ENCODE data around the gene CDK11A. TPM values are rescaled to one million over a fixed set of nuclear protein-coding genes. Genes with fewer than 3 reads are reported as not detected.

Gene CDK11A
- total and polyA plus RNA-seq, 4 donors = 26.3 to 56.3 (median 52.9) TPM

GRCh38 chr1:1761504-1762376 lies 37.6 kb upstream of the CDK11A start:
- Histone ChIP-seq H3K4me1 (ENCODE audit: control insufficient read depth in 1 of 2, insufficient read depth in 2 of 2, low read length in 2 of 2) (no peaks in the 10 kb centered on the region), H3K9me3 (ENCODE audit: control insufficient read depth, low read length) (no peaks in the 10 kb centered on the region), H3K27me3 (ENCODE audit: control insufficient read depth in 1 of 2, insufficient read depth in 2 of 2, low read length in 1 of 2) (no peaks in the 10 kb centered on the region), H3K36me3 (ENCODE audit: control insufficient read depth in 1 of 2, insufficient read depth in 2 of 2, low read length in 1 of 2) (peaks cover 3 to 5% of the 10 kb centered on the region in 2 donors), H3K27ac (ENCODE audit: low read depth in 1 of 2, low read length in 2 of 2) (no peak overlapping the region), H3K4me3 (ENCODE audit: low read length in 2 of 2) (no peak overlapping the region)
- ATAC-seq (ENCODE audit: low FRiP score) (no peak), DNase-seq (no peak)
- intact Hi-C loops (cut with DNase I) = no loop called here
- WGBS, 2 donors = 95% methylated on average over 23 of the region's 23 CpGs

- ATAC-seq (ENCODE audit: low FRiP score) = no peak
- H3K27ac ChIP-seq (ENCODE audit: low read depth in 1 of 2, low read length in 2 of 2) = no peak overlapping the region
- no peaks in the 10 kb centered on the region for H3K9me3 ChIP-seq (ENCODE audit: control insufficient read depth, low read length)
- intact Hi-C loops (cut with DNase I) = no loop called here
- no peaks in the 10 kb centered on the region for H3K4me1 ChIP-seq (ENCODE audit: control insufficient read depth in 1 of 2, insufficient read depth in 2 of 2, low read length in 2 of 2)
- no peak for DNase-seq
- H3K4me3 ChIP-seq (ENCODE audit: low read length in 2 of 2) = no peak overlapping the region
- peaks cover 3 to 11% of the 10 kb centered on the region in 2 donors for H3K36me3 ChIP-seq (ENCODE audit: control insufficient read depth in 1 of 2, insufficient read depth in 2 of 2, low read length in 1 of 2)
- no peaks in the 10 kb centered on the region for H3K27me3 ChIP-seq (ENCODE audit: control insufficient read depth in 1 of 2, insufficient read depth in 2 of 2, low read length in 1 of 2)
- 93% methylated on average over 10 of the region's 10 CpGs for WGBS, 2 donors
Observed at GRCh38 chr1:1760715-1761114, 36.6 kb upstream of the CDK11A start.

GRCh38 chr1:1760345-1760650 lies 36.1 kb upstream of the CDK11A start:
- Histone ChIP-seq H3K4me3 (ENCODE audit: low read length in 2 of 2) (no peak overlapping the region), H3K27me3 (ENCODE audit: control insufficient read depth in 1 of 2, insufficient read depth in 2 of 2, low read length in 1 of 2) (no peaks in the 10 kb centered on the region), H3K9me3 (ENCODE audit: control insufficient read depth, low read length) (no peaks in the 10 kb centered on the region), H3K36me3 (ENCODE audit: control insufficient read depth in 1 of 2, insufficient read depth in 2 of 2, low read length in 1 of 2) (peaks cover 3 to 11% of the 10 kb centered on the region in 2 donors), H3K4me1 (ENCODE audit: control insufficient read depth in 1 of 2, insufficient read depth in 2 of 2, low read length in 2 of 2) (no peaks in the 10 kb centered on the region), H3K27ac (ENCODE audit: low read depth in 1 of 2, low read length in 2 of 2) (no peak overlapping the region)
- WGBS, 2 donors = 91 to 95% methylated on average over 20 of the region's 20 CpGs
- intact Hi-C loops (cut with DNase I) = no loop called here
- no peak for DNase-seq
- no peak for ATAC-seq (ENCODE audit: low FRiP score)

- peaks cover 3 to 11% of the 10 kb centered on the region in 2 donors for H3K36me3 ChIP-seq (ENCODE audit: control insufficient read depth in 1 of 2, insufficient read depth in 2 of 2, low read length in 1 of 2)
- H3K27me3 ChIP-seq (ENCODE audit: control insufficient read depth in 1 of 2, insufficient read depth in 2 of 2, low read length in 1 of 2) = no peaks in the 10 kb centered on the region
- WGBS, 2 donors = 89 to 90% methylated on average over 36 to 37 of the region's 37 CpGs
- no peak for DNase-seq
- H3K9me3 ChIP-seq (ENCODE audit: control insufficient read depth, low read length) = no peaks in the 10 kb centered on the region
- H3K27ac ChIP-seq (ENCODE audit: low read depth in 1 of 2, low read length in 2 of 2) = no peak overlapping the region
- no peaks in the 10 kb centered on the region for H3K4me1 ChIP-seq (ENCODE audit: control insufficient read depth in 1 of 2, insufficient read depth in 2 of 2, low read length in 2 of 2)
- intact Hi-C loops (cut with DNase I) = no loop called here
- H3K4me3 ChIP-seq (ENCODE audit: low read length in 2 of 2) = no peak overlapping the region
- ATAC-seq (ENCODE audit: low FRiP score) = no peak
Observed at GRCh38 chr1:1759456-1760344, 35.5 kb upstream of the CDK11A start.

GRCh38 chr1:1758692-1759455 lies 34.7 kb upstream of the CDK11A start:
- peak in 1 of 2 donors; percentile 59 for DNase-seq
- H3K4me3 ChIP-seq (ENCODE audit: low read length in 2 of 2) = no peak overlapping the region
- intact Hi-C loops (cut with DNase I) = no loop called here
- ATAC-seq (ENCODE audit: low FRiP score) = peak; percentile 51
- no peaks in the 10 kb centered on the region for H3K27me3 ChIP-seq (ENCODE audit: control insufficient read depth in 1 of 2, insufficient read depth in 2 of 2, low read length in 1 of 2)
- no peaks in the 10 kb centered on the region for H3K9me3 ChIP-seq (ENCODE audit: control insufficient read depth, low read length)
- H3K27ac ChIP-seq (ENCODE audit: low read depth in 1 of 2, low read length in 2 of 2) = no peak overlapping the region
- no peaks in the 10 kb centered on the region for H3K4me1 ChIP-seq (ENCODE audit: control insufficient read depth in 1 of 2, insufficient read depth in 2 of 2, low read length in 2 of 2)
- 82 to 84% methylated on average over 34 of the region's 34 CpGs for WGBS, 2 donors
- peaks cover 0 to 17% of the 10 kb centered on the region in 2 donors for H3K36me3 ChIP-seq (ENCODE audit: control insufficient read depth in 1 of 2, insufficient read depth in 2 of 2, low read length in 1 of 2)

GRCh38 chr1:1758059-1758621 lies 34.0 kb upstream of the CDK11A start:
- H3K4me1 ChIP-seq (ENCODE audit: control insufficient read depth in 1 of 2, insufficient read depth in 2 of 2, low read length in 2 of 2) = no peaks in the 10 kb centered on the region
- H3K9me3 ChIP-seq (ENCODE audit: control insufficient read depth, low read length) = no peaks in the 10 kb centered on the region
- no peak for DNase-seq
- intact Hi-C loops (cut with DNase I) = no loop called here
- H3K4me3 ChIP-seq (ENCODE audit: low read length in 2 of 2) = no peak overlapping the region
- 92 to 93% methylated on average over 27 of the region's 27 CpGs for WGBS, 2 donors
- H3K36me3 ChIP-seq (ENCODE audit: control insufficient read depth in 1 of 2, insufficient read depth in 2 of 2, low read length in 1 of 2) = peaks cover 0 to 21% of the 10 kb centered on the region in 2 donors
- ATAC-seq (ENCODE audit: low FRiP score) = no peak
- H3K27me3 ChIP-seq (ENCODE audit: control insufficient read depth in 1 of 2, insufficient read depth in 2 of 2, low read length in 1 of 2) = no peaks in the 10 kb centered on the region
- H3K27ac ChIP-seq (ENCODE audit: low read depth in 1 of 2, low read length in 2 of 2) = no peak overlapping the region

- Histone ChIP-seq H3K4me3 (ENCODE audit: low read length in 2 of 2) (no peak overlapping the region), H3K36me3 (ENCODE audit: control insufficient read depth in 1 of 2, insufficient read depth in 2 of 2, low read length in 1 of 2) (peaks cover 2 to 21% of the 10 kb centered on the region in 2 donors), H3K9me3 (ENCODE audit: control insufficient read depth, low read length) (no peaks in the 10 kb centered on the region), H3K27ac (ENCODE audit: low read depth in 1 of 2, low read length in 2 of 2) (no peak overlapping the region), H3K27me3 (ENCODE audit: control insufficient read depth in 1 of 2, insufficient read depth in 2 of 2, low read length in 1 of 2) (no peaks in the 10 kb centered on the region), H3K4me1 (ENCODE audit: control insufficient read depth in 1 of 2, insufficient read depth in 2 of 2, low read length in 2 of 2) (no peaks in the 10 kb centered on the region)
- 89 to 91% methylated on average over 25 of the region's 25 CpGs for WGBS, 2 donors
- intact Hi-C loops (cut with DNase I) = no loop called here
- DNase-seq (no peak), ATAC-seq (ENCODE audit: low FRiP score) (no peak)
Observed at GRCh38 chr1:1757422-1758058, 33.4 kb upstream of the CDK11A start.

All from aorta (tissue), 5 donors.